Measurements from ENCODE around the gene KCTD11. TPM values are rescaled to one million over a fixed set of nuclear protein-coding genes. Genes with fewer than 3 reads are reported as not detected.
A peak's percentile ranks its signal among the peaks of the same experiment; 100 is the strongest.

The KCTD11 gene
- polyA plus RNA-seq, 3 donors, result 3.4 to 5.6 (median 3.6) TPM

- DNase-seq, result no peak
- intact Hi-C loops (cut with micrococcal nuclease), result no loop called here
- WGBS (ENCODE audit: insufficient coverage), result 95% methylated on average over 11 of the region's 13 CpGs
- Mint-ChIP-seq H3K27me3 (ENCODE audit: low read depth in 3 of 3) (no peaks in the 10 kb centered on the region), H3K4me3 (no peak overlapping the region), H3K4me1 (peaks cover 20% of the 10 kb centered on the region), H3K27ac (peak overlapping the region in 4 of 7 donors; percentile 36 to 83 (median 69)), H3K36me3 (peaks cover 49 to 77% of the 10 kb centered on the region in 2 donors), H3K9me3 (no peaks in the 10 kb centered on the region)
- Histone ChIP-seq H3K9ac (ENCODE audit: insufficient read depth, low read length, poor library complexity, severe bottlenecking) (no peak overlapping the region), H3K27me3 (ENCODE audit: control insufficient read depth in 2 of 2, insufficient read depth in 2 of 2, low read length in 2 of 2) (no peaks in the 10 kb centered on the region), H2AFZ (ENCODE audit: insufficient read depth, low read depth, low read length, poor library complexity, severe bottlenecking) (no peak overlapping the region), H4K20me1 (ENCODE audit: insufficient read depth, low read length) (peaks cover 10% of the 10 kb centered on the region), H3K36me3 (replicated peaks in 1 of 2; ENCODE audit: control insufficient read depth in 1 of 2, insufficient read depth in 2 of 2, low read length in 2 of 2) (peaks cover 61 to 66% of the 10 kb centered on the region in 2 donors), H3K27ac (ENCODE audit: low read depth in 1 of 2, low read length in 2 of 2) (no peak overlapping the region), H3K79me2 (ENCODE audit: insufficient read depth, low read length) (peaks cover 21% of the 10 kb centered on the region), H3K4me3 (replicated peaks in 1 of 3; ENCODE audit: low read depth in 2 of 3, low read length in 3 of 3) (no peak overlapping the region), H3K4me2 (replicated peaks; ENCODE audit: extremely low read depth, low read length, poor library complexity, severe bottlenecking) (no peak overlapping the region), H3K9me3 (replicated peaks in 1 of 2; ENCODE audit: control insufficient read depth in 1 of 2, insufficient read depth in 1 of 2, low read length in 2 of 2) (no peaks in the 10 kb centered on the region), H3K4me1 (ENCODE audit: control insufficient read depth in 1 of 2, insufficient read depth in 2 of 2, low read length in 2 of 2) (peaks cover 23 to 28% of the 10 kb centered on the region in 2 donors)
- TF ChIP-seq CTCF (IDR thresholded peaks at IDR 0.05), result no peak
Observed at GRCh38 chr17:7318121-7318860, 33.7 kb upstream of the KCTD11 start.

GRCh38 chr17:7321466-7321865 lies 30.5 kb upstream of the KCTD11 start:
- no peak overlapping the region for H2AFZ ChIP-seq (ENCODE audit: insufficient read depth, low read depth, low read length, poor library complexity, severe bottlenecking)
- no peaks in the 10 kb centered on the region for H3K9me3 ChIP-seq (replicated peaks in 1 of 2; ENCODE audit: control insufficient read depth in 1 of 2, insufficient read depth in 1 of 2, low read length in 2 of 2)
- H3K4me1 ChIP-seq (ENCODE audit: control insufficient read depth in 1 of 2, insufficient read depth in 2 of 2, low read length in 2 of 2), result no peaks in the 10 kb centered on the region
- no peak for TF ChIP-seq CTCF (IDR thresholded peaks at IDR 0.05)
- no peaks in the 10 kb centered on the region for H3K27me3 ChIP-seq (ENCODE audit: control insufficient read depth in 2 of 2, insufficient read depth in 2 of 2, low read length in 2 of 2)
- intact Hi-C loops (cut with micrococcal nuclease), result loop anchor here in 1 of 2 donors (10.0 kb wide), 1 partner anchor 253 kb away; the partner anchor contains the start of gene CD68
- no peak overlapping the region for H3K4me2 ChIP-seq (replicated peaks; ENCODE audit: extremely low read depth, low read length, poor library complexity, severe bottlenecking)
- Mint-ChIP-seq H3K27ac (peak overlapping the region in 2 of 7 donors; percentile 28 to 72), H3K36me3 (peaks cover 58 to 93% of the 10 kb centered on the region in 2 donors), H3K4me1 (peaks cover 2% of the 10 kb centered on the region), H3K9me3 (no peaks in the 10 kb centered on the region), H3K4me3 (no peak overlapping the region), H3K27me3 (ENCODE audit: low read depth in 3 of 3) (no peaks in the 10 kb centered on the region)
- DNase-seq, result no peak
- no peaks in the 10 kb centered on the region for H3K79me2 ChIP-seq (ENCODE audit: insufficient read depth, low read length)
- H3K36me3 ChIP-seq (replicated peaks in 1 of 2; ENCODE audit: control insufficient read depth in 1 of 2, insufficient read depth in 2 of 2, low read length in 2 of 2), result peaks cover 76 to 87% of the 10 kb centered on the region in 2 donors
- WGBS (ENCODE audit: insufficient coverage), result 97% methylated on average over 13 of the region's 15 CpGs
- H3K27ac ChIP-seq (ENCODE audit: low read depth in 1 of 2, low read length in 2 of 2), result no peak overlapping the region
- peaks cover 7% of the 10 kb centered on the region for H4K20me1 ChIP-seq (ENCODE audit: insufficient read depth, low read length)
- no peak overlapping the region for H3K9ac ChIP-seq (ENCODE audit: insufficient read depth, low read length, poor library complexity, severe bottlenecking)
- no peak overlapping the region for H3K4me3 ChIP-seq (replicated peaks in 1 of 3; ENCODE audit: low read depth in 2 of 3, low read length in 3 of 3)
